H1 (cell line): ENCODE results near the gene NUP205. TPM values are rescaled to one million over a fixed set of nuclear protein-coding genes. Genes with fewer than 3 reads are reported as not detected.

Source experiments
- CBX8 ChIP-seq: fragments of 300-800, 300-1000 bp; sonication (generic); IDR thresholded peaks from 2 replicates; pipeline ENCODE4 v1.7.1; 2016; ENCODE audit warnings: low read depth, low read length, borderline replicate concordance
- CHD7 ChIP-seq: fragments of 300-600 bp; sonication (generic); IDR thresholded peaks from 2 replicates; pipeline ENCODE4 v1.7.1; 2012; ENCODE audit warnings: low read length, moderate library complexity, mild to moderate bottlenecking, inconsistent platforms; ENCODE audit not compliant: insufficient replicate concordance
- CREB1 ChIP-seq: IDR thresholded peaks from 2 replicates; pipeline ENCODE4 v1.6.1; 2012; ENCODE audit warnings: inconsistent platforms
- EP300 ChIP-seq, 2 experiments: IDR thresholded peaks; 1 replicate in 1 of 2; 2 replicates in 1 of 2; pipeline ENCODE4 v1.6.1; 2011 to 2012; ENCODE audit warnings: low read depth in 2 of 2, low read length in 2 of 2, mild to moderate bottlenecking in 2 of 2, borderline replicate concordance in 1 of 2, inconsistent platforms in 1 of 2, moderate library complexity in 1 of 2
- KDM1A ChIP-seq: fragments of 200-600, 300-600 bp; sonication (generic); IDR thresholded peaks from 2 replicates; pipeline ENCODE4 v1.7.1; 2016; ENCODE audit warnings: mild to moderate bottlenecking, low read length, borderline replicate concordance
- KDM5A ChIP-seq: fragments of 200-600 bp; IDR thresholded peaks from 2 replicates; pipeline ENCODE4 v1.7.1; 2012; ENCODE audit warnings: mild to moderate bottlenecking, low read length, inconsistent platforms, mixed read lengths
- MAX ChIP-seq: IDR thresholded peaks from 2 replicates; pipeline ENCODE4 v1.6.1; 2012; ENCODE audit warnings: inconsistent platforms
- NANOG ChIP-seq: IDR thresholded peaks from 2 replicates; pipeline ENCODE4 v1.6.1; 2011; ENCODE audit warnings: low read length, low read depth, mild to moderate bottlenecking, inconsistent platforms; ENCODE audit not compliant: insufficient read depth, poor library complexity, severe bottlenecking
- RBBP5 ChIP-seq: IDR thresholded peaks from 2 replicates; pipeline ENCODE4 v1.7.1; 2012; ENCODE audit warnings: low read depth, mild to moderate bottlenecking, inconsistent platforms, low read length, moderate library complexity, borderline replicate concordance
- SIX5 ChIP-seq: IDR thresholded peaks from 2 replicates; pipeline ENCODE4 v1.6.1; 2011; ENCODE audit warnings: mild to moderate bottlenecking, low read depth, low read length
- polyA plus RNA-seq, 7 experiments: library from polyadenylated mRNA; depleted of rRNA in 3 of 7; stranded (reverse) in 5 of 7; unstranded in 2 of 7; fragments of >200 nt in 5 of 7; fragments of 200-250 nt in 2 of 7; gene quantifications; 1 replicate in 5 of 7; 2 replicates in 1 of 7; 4 replicates in 1 of 7; pipeline versions ENCODE4 v1.2.1 to v1.2.3, GENCODE V29; 2011 to 2013; ENCODE audit warnings: missing spikeins in 2 of 7, mixed read lengths in 2 of 7
- total RNA-seq: library from RNA; stranded (reverse); fragmentation: NEBNext Ultra II Directional; extraction: Animal tissue kit (Norgen Biotek cat#: 25700); gene quantifications from 2 replicates; pipeline ENCODE4 v1.2.1, GENCODE V29; 2021

NUP205 gene
- total and polyA plus RNA-seq, 2 of the 8 experiments (the other 6 are each of a cell fraction or from before 2014, with no cell fraction given), result 148 to 216 TPM

- no peak for TF ChIP-seq CHD7
- no peak for TF ChIP-seq MAX
- TF ChIP-seq SIX5, result no peak
- TF ChIP-seq NANOG, result no peak
- TF ChIP-seq KDM1A, result no peak
- TF ChIP-seq EP300 (IDR thresholded peaks at IDR 0.05; ENCODE audit: borderline replicate concordance in 1 of 2, low read depth in 2 of 2, low read length in 2 of 2), result no peak
- no peak for TF ChIP-seq KDM5A
- TF ChIP-seq CBX8, result no peak
- no peak for TF ChIP-seq CREB1
- TF ChIP-seq RBBP5, result no peak
These were observed 15.8 kb downstream of the NUP205 start (continued) for GRCh38 chr7:135573541-135573940.
